ENCODE data around the gene RBFOX2.

RBFOX2 gene

DNA sequence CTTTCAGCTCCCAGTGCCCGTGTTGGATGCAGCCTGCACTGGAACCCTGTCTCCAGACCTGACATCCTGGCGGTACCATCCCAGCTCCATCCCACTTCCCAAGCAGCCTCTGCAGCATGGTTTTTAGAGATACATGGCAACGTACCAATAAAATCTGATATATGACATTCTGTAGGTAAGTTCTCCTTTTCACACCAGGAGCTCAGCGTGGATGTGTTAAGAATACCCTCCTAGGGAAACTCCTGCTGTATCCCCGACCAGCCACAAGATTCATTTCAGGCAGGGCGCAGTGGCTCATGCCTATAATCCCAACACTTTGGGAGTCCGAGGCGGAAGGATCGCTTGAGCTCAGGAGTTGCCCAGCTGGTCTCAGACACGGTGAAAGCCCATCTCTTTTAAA is 295.6 kb downstream of the RBFOX2 start:
- no peak for DNase-seq (ENCODE audit: low read depth)
- TF ChIP-seq, protein P1, sequence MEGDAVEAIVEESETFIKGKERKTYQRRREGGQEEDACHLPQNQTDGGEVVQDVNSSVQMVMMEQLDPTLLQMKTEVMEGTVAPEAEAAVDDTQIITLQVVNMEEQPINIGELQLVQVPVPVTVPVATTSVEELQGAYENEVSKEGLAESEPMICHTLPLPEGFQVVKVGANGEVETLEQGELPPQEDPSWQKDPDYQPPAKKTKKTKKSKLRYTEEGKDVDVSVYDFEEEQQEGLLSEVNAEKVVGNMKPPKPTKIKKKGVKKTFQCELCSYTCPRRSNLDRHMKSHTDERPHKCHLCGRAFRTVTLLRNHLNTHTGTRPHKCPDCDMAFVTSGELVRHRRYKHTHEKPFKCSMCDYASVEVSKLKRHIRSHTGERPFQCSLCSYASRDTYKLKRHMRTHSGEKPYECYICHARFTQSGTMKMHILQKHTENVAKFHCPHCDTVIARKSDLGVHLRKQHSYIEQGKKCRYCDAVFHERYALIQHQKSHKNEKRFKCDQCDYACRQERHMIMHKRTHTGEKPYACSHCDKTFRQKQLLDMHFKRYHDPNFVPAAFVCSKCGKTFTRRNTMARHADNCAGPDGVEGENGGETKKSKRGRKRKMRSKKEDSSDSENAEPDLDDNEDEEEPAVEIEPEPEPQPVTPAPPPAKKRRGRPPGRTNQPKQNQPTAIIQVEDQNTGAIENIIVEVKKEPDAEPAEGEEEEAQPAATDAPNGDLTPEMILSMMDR (IDR thresholded peaks at IDR 0.05; ENCODE audit: insufficient read depth, low read depth, low read length, missing control alignments) = no peak
- no peak overlapping the region for H3K4me3 ChIP-seq (ENCODE audit: low read depth, low read length)

DNA sequence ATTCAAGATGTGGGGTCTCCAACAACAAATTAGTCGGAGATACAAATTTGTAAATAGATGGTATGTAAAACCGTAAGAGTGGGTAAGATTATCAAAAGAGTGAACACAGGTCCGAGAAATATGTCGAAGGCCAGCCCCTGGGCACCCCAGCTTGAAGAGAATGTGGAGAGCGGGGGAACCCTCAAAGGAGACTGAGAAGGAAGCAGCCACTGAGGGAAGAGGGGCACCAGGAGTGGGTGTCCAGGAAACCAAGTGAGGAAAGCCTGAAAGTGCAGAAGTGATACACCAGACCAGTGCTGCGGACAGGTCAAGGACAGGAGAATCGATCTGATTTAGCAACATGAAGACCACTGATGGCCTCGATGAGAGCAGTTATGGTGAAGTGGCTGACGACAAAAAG is 296.5 kb downstream of the RBFOX2 start:
- TF ChIP-seq, protein P1 (IDR thresholded peaks at IDR 0.05; ENCODE audit: insufficient read depth, low read depth, low read length, missing control alignments) = no peak
- H3K4me3 ChIP-seq (ENCODE audit: low read depth, low read length) = no peak overlapping the region
- no peak for DNase-seq (ENCODE audit: low read depth)

DNA sequence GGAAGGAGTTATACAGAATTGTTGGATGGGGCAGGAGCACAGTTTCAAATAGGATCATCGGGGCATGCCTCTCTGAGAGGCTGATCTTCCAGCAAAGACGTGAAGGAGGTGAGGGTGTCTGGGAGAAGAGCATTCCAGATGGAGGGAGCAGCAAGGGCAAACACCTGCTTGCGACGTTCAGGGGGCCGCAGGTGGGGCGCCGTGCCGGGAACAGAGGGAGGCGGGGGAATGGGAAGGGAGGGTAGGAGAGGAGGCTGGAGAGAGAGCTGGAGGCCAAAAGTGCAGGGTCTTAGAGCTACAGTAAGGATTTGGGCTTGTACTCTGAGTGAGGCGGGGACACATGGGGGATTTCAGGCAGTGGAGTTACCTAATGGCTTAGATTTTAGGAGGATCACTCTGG is 297.3 kb downstream of the RBFOX2 start:
- TF ChIP-seq, protein P1 (IDR thresholded peaks at IDR 0.05; ENCODE audit: insufficient read depth, low read depth, low read length, missing control alignments) = no peak
- no peak overlapping the region for H3K4me3 ChIP-seq (ENCODE audit: low read depth, low read length)
- DNase-seq (ENCODE audit: low read depth) = no peak

GRCh38 chr22:35729309-35729698 is 299.3 kb downstream of the RBFOX2 start:
- TF ChIP-seq, protein P1 (IDR thresholded peaks at IDR 0.05; ENCODE audit: insufficient read depth, low read depth, low read length, missing control alignments) = no peak
- DNase-seq (ENCODE audit: low read depth) = no peak
- no peak overlapping the region for H3K4me3 ChIP-seq (ENCODE audit: low read depth, low read length)

DNA sequence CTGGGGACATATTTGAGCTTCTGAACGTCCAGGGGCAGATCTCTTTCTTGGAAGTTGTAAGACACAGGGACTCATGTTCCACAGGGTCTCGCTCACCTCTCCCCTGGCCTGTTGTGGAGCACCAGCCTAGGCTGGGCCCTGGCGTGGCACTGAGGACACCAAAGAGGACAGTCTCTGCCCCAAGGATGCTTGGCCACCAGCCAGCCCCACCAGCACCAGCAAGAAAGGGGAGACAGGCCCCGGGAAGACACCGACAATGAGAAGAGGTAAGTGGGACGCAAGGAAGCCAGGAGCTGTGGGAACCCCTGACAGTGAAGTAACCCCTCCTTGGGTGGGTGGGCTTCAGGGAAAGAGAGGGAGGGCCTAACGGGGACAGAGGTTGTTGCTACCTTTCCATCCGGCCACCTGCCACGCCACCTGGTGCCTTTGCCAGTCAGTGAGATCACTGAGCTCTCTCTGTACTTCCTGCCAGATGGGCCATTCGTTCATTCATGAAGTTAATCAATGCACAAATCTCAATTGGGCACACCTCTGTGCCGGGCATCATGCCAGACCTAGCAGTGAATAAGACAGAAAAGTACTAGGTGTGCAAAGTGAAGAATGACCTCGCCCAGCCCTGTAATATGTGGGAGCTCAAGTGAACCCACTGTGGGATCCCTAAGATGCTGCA is 299.9 kb downstream of the RBFOX2 start:
- no peak overlapping the region for H3K4me3 ChIP-seq (ENCODE audit: low read depth, low read length)
- TF ChIP-seq, protein P1 (IDR thresholded peaks at IDR 0.05; ENCODE audit: insufficient read depth, low read depth, low read length, missing control alignments) = no peak
- DNase-seq (ENCODE audit: low read depth) = no peak

DNA sequence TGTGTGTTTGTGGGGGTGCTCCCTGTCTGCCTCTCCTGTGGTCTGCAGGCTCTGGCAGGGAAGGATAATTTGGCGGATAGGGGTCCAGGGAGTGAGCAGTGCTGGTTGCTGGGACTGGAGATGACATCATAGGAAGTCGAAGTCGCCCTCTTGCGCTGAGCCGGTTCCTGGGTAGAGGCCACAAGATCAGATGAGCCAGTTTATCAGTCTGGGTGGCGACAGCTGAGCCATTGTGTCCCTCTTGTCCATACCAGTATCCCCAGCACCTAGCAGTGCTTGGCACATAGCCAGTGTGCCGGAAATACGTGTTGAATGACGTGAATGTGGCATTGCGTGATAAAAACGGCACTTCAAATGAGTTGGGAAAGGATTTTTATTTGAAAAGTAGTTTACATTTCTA is 301.2 kb downstream of the RBFOX2 start:
- DNase-seq (ENCODE audit: low read depth) = no peak
- no peak overlapping the region for H3K4me3 ChIP-seq (ENCODE audit: low read depth, low read length)
- TF ChIP-seq, protein P1 (IDR thresholded peaks at IDR 0.05; ENCODE audit: insufficient read depth, low read depth, low read length, missing control alignments) = no peak

GRCh38 chr22:35726933-35727332 is 301.7 kb downstream of the RBFOX2 start:
- no peak for DNase-seq (ENCODE audit: low read depth)
- H3K4me3 ChIP-seq (ENCODE audit: low read depth, low read length) = no peak overlapping the region
- TF ChIP-seq, protein P1 (IDR thresholded peaks at IDR 0.05; ENCODE audit: insufficient read depth, low read depth, low read length, missing control alignments) = no peak
